CD4-positive, alpha-beta T cell treated with Interleukin-6 for 4 hours (primary cell): ENCODE results near the gene WDR64.
"Not testable (repeated sequence)": the region's sequence is repeated elsewhere in the genome, so short reads cannot be mapped to it uniquely, and the experiment has no call there.

Experiments used
- DNase-seq: peaks from one replicate; pipeline ENCODE4 v3.0.0-alpha.2; 2020; ENCODE audit warnings: mixed read lengths

WDR64 gene

GRCh38 chr1:241810769-241811405 lies 158.8 kb downstream of the WDR64 start:
- DNase-seq: no peak

- no peak for DNase-seq
Measured at GRCh38 chr1:241813768-241814320, 161.8 kb downstream of the WDR64 start.

GRCh38 chr1:241816008-241816407 lies 163.9 kb downstream of the WDR64 start:
- no peak for DNase-seq

- no peak for DNase-seq
Measured at GRCh38 chr1:241817331-241817792, 165.3 kb downstream of the WDR64 start.

- no peak for DNase-seq
Measured at GRCh38 chr1:241817956-241818612, 166.0 kb downstream of the WDR64 start.

- DNase-seq: no peak
Measured at GRCh38 chr1:241819340-241819866, 167.3 kb downstream of the WDR64 start.

- no peak for DNase-seq
Measured at GRCh38 chr1:241821363-241821762, 169.3 kb downstream of the WDR64 start.

- DNase-seq: no peak
Measured at GRCh38 chr1:241822846-241823245, 170.8 kb downstream of the WDR64 start.

- DNase-seq: no peak
Measured at GRCh38 chr1:241823925-241824324, 171.8 kb downstream of the WDR64 start.

GRCh38 chr1:241825581-241825980 lies 173.5 kb downstream of the WDR64 start:
- no peak for DNase-seq

GRCh38 chr1:241826613-241827012 lies 174.5 kb downstream of the WDR64 start:
- DNase-seq: not testable (repeated sequence)

- no peak for DNase-seq
Measured at GRCh38 chr1:241827264-241827663, 175.2 kb downstream of the WDR64 start.

GRCh38 chr1:241828463-241829021 lies 176.5 kb downstream of the WDR64 start:
- DNase-seq: no peak

GRCh38 chr1:241829468-241829867 lies 177.4 kb downstream of the WDR64 start:
- no peak for DNase-seq

- no peak for DNase-seq
Measured at GRCh38 chr1:241834733-241835377, 182.8 kb downstream of the WDR64 start.

GRCh38 chr1:241836941-241837340 lies 184.9 kb downstream of the WDR64 start:
- DNase-seq: no peak

GRCh38 chr1:241837416-241837815 lies 185.3 kb downstream of the WDR64 start:
- DNase-seq: no peak

GRCh38 chr1:241837901-241838300 lies 185.8 kb downstream of the WDR64 start:
- DNase-seq: no peak

- DNase-seq: no peak
Measured at GRCh38 chr1:241838897-241839296, 186.8 kb downstream of the WDR64 start.

GRCh38 chr1:241839369-241839979 lies 187.4 kb downstream of the WDR64 start:
- DNase-seq: no peak

- no peak for DNase-seq
Measured at GRCh38 chr1:241840164-241840563, 188.1 kb downstream of the WDR64 start.

GRCh38 chr1:241841691-241842090 lies 189.6 kb downstream of the WDR64 start:
- DNase-seq: no peak

- no peak for DNase-seq
Measured at GRCh38 chr1:241842565-241842964, 190.5 kb downstream of the WDR64 start.
